Suprapubic skin (tissue), 4 donors: Measurements from ENCODE around the gene KIZ. TPM values are rescaled to one million over a fixed set of nuclear protein-coding genes. Genes with fewer than 3 reads are reported as not detected.

Experiments
- DNase-seq, 2 donors: peaks; one replicate each; pipeline ENCODE4 v3.0.0-alpha.2; 2019; ENCODE audit warnings: low spot score in 2 of 2
- H3K27ac ChIP-seq: fragments of 200-600 bp; sonication (generic); one replicate; pipeline ENCODE4 v1.5.1; 2019
- H3K27me3 ChIP-seq: fragments of 200-600 bp; sonication (generic); one replicate; pipeline ENCODE4 v1.5.1; 2019
- H3K36me3 ChIP-seq: fragments of 200-600 bp; sonication (generic); one replicate; pipeline ENCODE4 v1.5.1; 2019
- H3K4me1 ChIP-seq: fragments of 200-600 bp; sonication (generic); one replicate; pipeline ENCODE4 v1.5.1; 2019
- H3K4me3 ChIP-seq: fragments of 200-600 bp; sonication (generic); one replicate; pipeline ENCODE4 v1.5.1; 2019; ENCODE audit warnings: mild to moderate bottlenecking
- H3K9me3 ChIP-seq: fragments of 200-600 bp; sonication (generic); one replicate; pipeline ENCODE4 v1.5.1; 2019
- CTCF ChIP-seq, 2 donors: fragments of 200-600 bp in 1 of 2; fragments of 450-650 bp in 1 of 2; sonication (generic) in 1 of 2; IDR thresholded peaks; one replicate each; pipeline ENCODE4 v1.5.1; 2016 to 2019; ENCODE audit warnings: antibody characterized with exemption in 2 of 2, mild to moderate bottlenecking in 1 of 2, moderate library complexity in 1 of 2
- EP300 ChIP-seq: sonication (generic); formaldehyde crosslinking; IDR thresholded peaks from one replicate; pipeline ENCODE4 v1.6.1; 2017; ENCODE audit warnings: antibody characterized with exemption
- POLR2A ChIP-seq, 2 donors: fragments of 450-650 bp; IDR thresholded peaks; one replicate each; pipeline ENCODE4 v1.6.1; 2017; ENCODE audit warnings: antibody characterized with exemption in 2 of 2, mild to moderate bottlenecking in 2 of 2, moderate library complexity in 2 of 2
- POLR2AphosphoS5 ChIP-seq, 3 donors: sonication (generic); formaldehyde crosslinking; IDR thresholded peaks; one replicate each; pipeline ENCODE4 v1.6.1; 2017; ENCODE audit warnings: antibody characterized with exemption in 3 of 3
- whole genome bisulfite sequencing: methylation state at CpG from one replicate; pipeline ENCODE4 v1.1.5; 2018; 5-methylcytosine and 5-hydroxymethylcytosine counted together
- total RNA-seq, 4 donors: library from RNA; depleted of rRNA; stranded (reverse); fragments of >200 nt; gene quantifications; one replicate each; pipeline ENCODE4 v1.1.0, GENCODE V29; 2016

KIZ gene
- total RNA-seq, 4 donors from 2014 or later = 14.7 to 43.0 (median 34.0) TPM

GRCh38 chr20:21182832-21183563, 57.1 kb downstream of the KIZ start:
- DNase-seq = no peak
- WGBS = 53% methylated on average over 7 of the region's 7 CpGs
- peaks cover 10% of the 10 kb centered on the region for H3K4me1 ChIP-seq
- H3K27me3 ChIP-seq = no peaks in the 10 kb centered on the region
- H3K36me3 ChIP-seq = no peaks in the 10 kb centered on the region
- peak overlapping the region; percentile 54 for H3K27ac ChIP-seq
- TF ChIP-seq EP300 (no peak), POLR2A (IDR thresholded peaks at IDR 0.05) (no peak), CTCF (IDR thresholded peaks at IDR 0.05) (no peak), POLR2AphosphoS5 (IDR thresholded peaks at IDR 0.05) (no peak)
- H3K9me3 ChIP-seq = no peaks in the 10 kb centered on the region
- H3K4me3 ChIP-seq = no peak overlapping the region

- H3K36me3 ChIP-seq = no peaks in the 10 kb centered on the region
- no peaks in the 10 kb centered on the region for H3K27me3 ChIP-seq
- no peak for DNase-seq
- no peak overlapping the region for H3K27ac ChIP-seq
- no peak overlapping the region for H3K4me3 ChIP-seq
- WGBS = 76% methylated on average over 2 of the region's 2 CpGs
- peaks cover 10% of the 10 kb centered on the region for H3K4me1 ChIP-seq
- TF ChIP-seq POLR2AphosphoS5 (IDR thresholded peaks at IDR 0.05) (no peak), CTCF (IDR thresholded peaks at IDR 0.05) (no peak), EP300 (no peak), POLR2A (IDR thresholded peaks at IDR 0.05) (no peak)
- H3K9me3 ChIP-seq = no peaks in the 10 kb centered on the region
These were observed 57.8 kb downstream of the KIZ start for GRCh38 chr20:21183722-21184121.

GRCh38 chr20:21184819-21185218, 58.9 kb downstream of the KIZ start:
- no peaks in the 10 kb centered on the region for H3K9me3 ChIP-seq
- no peaks in the 10 kb centered on the region for H3K27me3 ChIP-seq
- peaks cover 10% of the 10 kb centered on the region for H3K4me1 ChIP-seq
- H3K4me3 ChIP-seq = no peak overlapping the region
- H3K36me3 ChIP-seq = no peaks in the 10 kb centered on the region
- no peak for TF ChIP-seq CTCF (IDR thresholded peaks at IDR 0.05)
- TF ChIP-seq EP300 = no peak
- TF ChIP-seq POLR2AphosphoS5 (IDR thresholded peaks at IDR 0.05) = no peak
- TF ChIP-seq POLR2A (IDR thresholded peaks at IDR 0.05) = no peak
- 93% methylated on average over 3 of the region's 3 CpGs for WGBS
- H3K27ac ChIP-seq = no peak overlapping the region
- no peak for DNase-seq

- DNase-seq = no peak
- Histone ChIP-seq H3K9me3 (no peaks in the 10 kb centered on the region), H3K27ac (no peak overlapping the region), H3K27me3 (no peaks in the 10 kb centered on the region), H3K4me1 (peaks cover 10% of the 10 kb centered on the region), H3K36me3 (no peaks in the 10 kb centered on the region), H3K4me3 (no peak overlapping the region)
- WGBS = 92% methylated on average over 5 of the region's 5 CpGs
- TF ChIP-seq EP300 = no peak
- no peak for TF ChIP-seq CTCF (IDR thresholded peaks at IDR 0.05)
- TF ChIP-seq POLR2A (IDR thresholded peaks at IDR 0.05) = no peak
- no peak for TF ChIP-seq POLR2AphosphoS5 (IDR thresholded peaks at IDR 0.05)
These were observed 60.0 kb downstream of the KIZ start for GRCh38 chr20:21185849-21186248.

- Histone ChIP-seq H3K4me1 (no peaks in the 10 kb centered on the region), H3K36me3 (no peaks in the 10 kb centered on the region), H3K9me3 (no peaks in the 10 kb centered on the region), H3K4me3 (no peak overlapping the region), H3K27ac (no peak overlapping the region), H3K27me3 (no peaks in the 10 kb centered on the region)
- WGBS = 85% methylated on average over 10 of the region's 10 CpGs
- DNase-seq = no peak
- TF ChIP-seq POLR2AphosphoS5 (IDR thresholded peaks at IDR 0.05) (no peak), EP300 (no peak), CTCF (IDR thresholded peaks at IDR 0.05) (no peak), POLR2A (IDR thresholded peaks at IDR 0.05) (no peak)
These were observed 64.1 kb downstream of the KIZ start for GRCh38 chr20:21189761-21190523.
